NCI-H2171 treated with DMSO at 0.1 percent for 48 hours (cell line): ENCODE measurements around the gene TTLL12.

Experiments
- DNase-seq: peaks from one replicate; lab custom pipeline; 2025; lab: John Stamatoyannopoulos, UW

The TTLL12 gene

GRCh38 chr22:43127166-43127908 lies 59.6 kb downstream of the TTLL12 start:
- no peak for DNase-seq

- DNase-seq, result no peak
These were observed 60.3 kb downstream of the TTLL12 start for GRCh38 chr22:43126501-43127165.

DNA sequence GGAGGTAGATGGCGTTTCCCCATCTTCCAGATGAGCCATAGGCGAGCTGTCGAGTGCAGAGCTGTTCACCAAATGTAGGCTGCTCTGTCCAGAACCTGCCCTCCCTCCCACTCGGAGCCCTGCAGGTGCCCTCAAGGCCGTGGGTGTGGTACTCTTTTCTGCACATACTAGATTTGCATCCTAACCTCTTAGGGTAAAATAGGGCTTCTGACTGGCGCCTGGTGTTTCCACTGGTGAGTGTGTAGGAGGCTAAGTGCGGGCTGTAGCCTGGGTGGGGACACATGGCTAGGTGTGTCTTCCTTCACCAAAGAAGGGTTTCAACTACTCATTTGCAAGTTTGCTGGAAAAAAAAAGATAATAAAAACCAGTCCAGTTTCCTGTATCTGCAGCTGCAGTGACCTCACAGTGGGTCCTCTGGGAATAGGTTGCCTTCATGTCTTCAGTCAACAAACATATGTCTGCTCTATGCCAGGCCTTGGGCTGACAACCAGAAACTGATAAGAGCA lies 67.9 kb downstream of the TTLL12 start:
- no peak for DNase-seq

GRCh38 chr22:43118024-43118849 lies 68.7 kb downstream of the TTLL12 start:
- no peak for DNase-seq

- DNase-seq, result no peak
These were observed 70.0 kb downstream of the TTLL12 start for GRCh38 chr22:43116932-43117331.
